ENCODE results near the gene AP4B1. TPM values are rescaled to one million over a fixed set of nuclear protein-coding genes. Genes with fewer than 3 reads are reported as not detected.

AP4B1 gene
- total and polyA plus RNA-seq, 2 experiments from 2014 or later: 11.8 to 12.9 TPM

- peak overlapping the region; percentile 97 for H2AFZ ChIP-seq
Measured at GRCh38 chr1:113929750-113930498, 25.3 kb upstream of the AP4B1 start.

DNA sequence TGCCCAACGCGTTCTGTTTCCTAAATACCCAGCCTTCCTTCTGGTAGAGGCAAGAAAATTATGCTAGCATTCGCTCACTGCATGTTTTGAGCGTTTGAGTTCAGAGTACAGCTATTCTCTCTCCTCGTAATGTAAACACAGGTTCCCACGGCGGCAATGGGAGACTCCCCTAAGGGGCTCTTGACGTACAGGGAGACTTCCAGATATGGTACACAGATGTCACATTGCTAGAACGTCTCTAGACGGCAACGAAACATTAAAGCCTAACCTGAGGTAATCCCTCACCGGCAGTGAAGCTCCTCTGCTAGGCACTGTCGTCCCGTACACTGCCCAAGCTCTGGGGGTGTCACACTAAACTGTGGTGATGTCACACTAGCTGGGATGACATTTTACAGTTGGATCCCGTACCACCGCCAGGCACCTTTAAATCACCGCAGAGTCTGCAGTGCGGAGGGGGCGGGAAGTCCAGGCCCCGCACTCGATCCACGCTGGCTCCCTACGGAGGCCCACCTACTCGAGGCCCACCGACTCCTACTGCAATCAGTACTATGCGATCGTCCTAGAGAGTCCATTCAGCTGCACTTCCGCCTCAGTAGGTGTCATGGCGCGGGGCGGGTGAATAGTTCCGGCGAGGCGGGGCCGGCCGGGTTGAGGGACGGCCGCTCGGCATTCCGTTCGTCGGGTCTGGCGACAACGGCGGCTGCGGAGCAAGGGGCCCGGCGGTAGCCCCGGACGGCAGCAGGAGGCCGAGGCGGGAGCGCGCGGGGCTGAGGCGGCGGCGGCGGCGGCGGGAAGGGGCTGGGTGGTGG lies 24.5 kb upstream of the AP4B1 start, which contains the start of gene HIPK1:
Gene HIPK1, plus strand, starts transcription at position 384 of the 809 bp plus-strand sequence.
- Histone ChIP-seq H3K36me3 (ENCODE audit: low read depth) (no peaks in the 10 kb centered on the region), H3K4me2 (ENCODE audit: unreplicated experiment) (peak within 1 kb of the TSS; percentile 92), H2AFZ (peak within 1 kb of the TSS; percentile 97), H3K9me2 (ENCODE audit: insufficient read depth) (no peaks in the 10 kb centered on the region), H3K27ac (peak within 1 kb of the TSS; percentile 99), H3K27me3 (replicated peaks; ENCODE audit: insufficient read depth) (no peaks in the 10 kb centered on the region), H3K79me2 (ENCODE audit: insufficient read depth) (peaks cover 45% of the 10 kb centered on the region), H3K9ac (peak within 1 kb of the TSS; percentile 100), H4K20me1 (ENCODE audit: insufficient read depth) (peaks cover 6% of the 10 kb centered on the region; the same call in 1 of the 2 replicates), H3K4me1 (ENCODE audit: insufficient read depth) (peaks cover 24% of the 10 kb centered on the region), H3F3A (ENCODE audit: insufficient read depth) (peaks cover 13% of the 10 kb centered on the region; the same call in 1 of the 2 replicates), H3K9me3 (ENCODE audit: low read depth) (no peaks in the 10 kb centered on the region), H3K4me3 (peak within 1 kb of the TSS; percentile 84)
- TF ChIP-seq EZH2phosphoT487 (IDR thresholded peaks at IDR 0.05; ENCODE audit: insufficient read depth, low read depth) (no peak), EZH2 (IDR thresholded peaks at IDR 0.05; ENCODE audit: insufficient read depth, poor library complexity, severe bottlenecking) (no peak)
- DNase-seq: peak; percentile 97
- in situ Hi-C loops (cut with MboI): loop anchor here (25.0 kb wide), 1 partner anchor 792 kb away; no protein-coding TSS in a partner anchor
- 2% methylated on average over 52 to 58 of the region's 61 CpGs for WGBS, 2 experiments (ENCODE audit: low coverage in 1 of 2, low lambda C conversion rate in 2 of 2, missing lambda C conversion rate in 2 of 2)

More at GRCh38 chr1:113929750-113930498, 25.3 kb upstream of the AP4B1 start:
- Histone ChIP-seq H3K79me2 (ENCODE audit: insufficient read depth) (peaks cover 53% of the 10 kb centered on the region), H3K4me3 (peak overlapping the region; percentile 84), H3K9me3 (ENCODE audit: low read depth) (no peaks in the 10 kb centered on the region), H3K4me1 (ENCODE audit: insufficient read depth) (peaks cover 24% of the 10 kb centered on the region), H3K9ac (peak overlapping the region; percentile 100), H3F3A (ENCODE audit: insufficient read depth) (peaks cover 13% of the 10 kb centered on the region; the same call in 1 of the 2 replicates), H4K20me1 (ENCODE audit: insufficient read depth) (peaks cover 6% of the 10 kb centered on the region; the same call in 1 of the 2 replicates), H3K27me3 (replicated peaks; ENCODE audit: insufficient read depth) (no peaks in the 10 kb centered on the region), H3K36me3 (ENCODE audit: low read depth) (no peaks in the 10 kb centered on the region), H3K27ac (peak overlapping the region; percentile 99), H3K4me2 (ENCODE audit: unreplicated experiment) (peak overlapping the region; percentile 91), H3K9me2 (ENCODE audit: insufficient read depth) (no peaks in the 10 kb centered on the region)
- 0 to 2% methylated on average over 20 to 42 of the region's 64 CpGs for WGBS, 2 experiments (ENCODE audit: low coverage in 1 of 2, low lambda C conversion rate in 2 of 2, missing lambda C conversion rate in 2 of 2)
- in situ Hi-C loops (cut with MboI): loop anchor here (25.0 kb wide), 1 partner anchor 793 kb away; no protein-coding TSS in a partner anchor
- DNase-seq: peak; percentile 74
- TF ChIP-seq EZH2phosphoT487 (IDR thresholded peaks at IDR 0.05; ENCODE audit: insufficient read depth, low read depth) (no peak), EZH2 (IDR thresholded peaks at IDR 0.05; ENCODE audit: insufficient read depth, poor library complexity, severe bottlenecking) (no peak)

DNA sequence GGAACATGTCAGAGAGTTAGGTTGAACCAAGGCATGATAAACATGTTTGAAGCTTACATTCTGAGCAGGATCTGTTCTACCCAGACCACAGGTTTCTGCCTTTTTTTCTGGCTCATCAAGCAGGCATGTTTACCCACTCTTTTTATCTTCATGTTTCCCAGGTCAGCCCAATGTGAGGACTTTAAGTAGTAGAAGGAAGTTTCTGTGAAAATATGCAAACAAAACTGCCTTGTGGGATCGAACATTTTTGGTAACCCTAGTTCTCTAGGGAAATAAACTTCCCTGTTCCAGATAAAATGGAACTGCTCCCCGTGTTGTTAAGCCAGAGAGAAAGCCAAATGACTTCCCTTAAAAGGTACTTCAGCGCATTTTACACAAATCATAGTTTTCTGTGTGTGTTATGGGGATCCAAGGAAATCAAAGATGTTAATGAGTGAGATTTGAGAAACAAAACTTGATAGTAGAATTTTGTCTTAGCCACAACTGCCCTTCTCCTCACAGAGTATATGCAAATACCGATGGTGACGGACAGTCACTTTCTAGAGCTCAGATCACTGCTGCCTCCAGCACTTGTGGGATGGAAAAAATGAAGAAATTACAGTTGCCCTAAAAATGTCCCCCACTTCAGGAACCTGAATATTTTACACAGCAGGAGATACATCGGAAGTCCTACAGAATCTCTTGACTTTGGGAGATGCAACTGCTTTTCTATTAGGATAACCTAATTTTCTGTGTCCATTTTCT lies 23.8 kb upstream of the AP4B1 start:
- H3K4me3 ChIP-seq: peak overlapping the region; percentile 84
- peaks cover 6% of the 10 kb centered on the region; the same call in 1 of the 2 replicates for H4K20me1 ChIP-seq (ENCODE audit: insufficient read depth)
- peak overlapping the region; percentile 99 for H3K27ac ChIP-seq
- peaks cover 13% of the 10 kb centered on the region; the same call in 1 of the 2 replicates for H3F3A ChIP-seq (ENCODE audit: insufficient read depth)
- peak overlapping the region; percentile 92 for H3K4me2 ChIP-seq (ENCODE audit: unreplicated experiment)
- 16% methylated on average over 6 of the region's 6 CpGs for WGBS, 2 experiments (ENCODE audit: low coverage in 1 of 2, low lambda C conversion rate in 2 of 2, missing lambda C conversion rate in 2 of 2)
- no peaks in the 10 kb centered on the region for H3K36me3 ChIP-seq (ENCODE audit: low read depth)
- no peaks in the 10 kb centered on the region for H3K9me2 ChIP-seq (ENCODE audit: insufficient read depth)
- no peaks in the 10 kb centered on the region for H3K9me3 ChIP-seq (ENCODE audit: low read depth)
- peaks cover 24% of the 10 kb centered on the region for H3K4me1 ChIP-seq (ENCODE audit: insufficient read depth)
- peaks cover 38% of the 10 kb centered on the region for H3K79me2 ChIP-seq (ENCODE audit: insufficient read depth)
- TF ChIP-seq EZH2 (IDR thresholded peaks at IDR 0.05; ENCODE audit: insufficient read depth, poor library complexity, severe bottlenecking): no peak
- no peak for TF ChIP-seq EZH2phosphoT487 (IDR thresholded peaks at IDR 0.05; ENCODE audit: insufficient read depth, low read depth)
- in situ Hi-C loops (cut with MboI): loop anchor here (25.0 kb wide), 1 partner anchor 791 kb away; no protein-coding TSS in a partner anchor
- peak overlapping the region; percentile 97 for H2AFZ ChIP-seq
- no peaks in the 10 kb centered on the region for H3K27me3 ChIP-seq (replicated peaks; ENCODE audit: insufficient read depth)
- DNase-seq: peak; percentile 56
- peak overlapping the region; percentile 100 for H3K9ac ChIP-seq
